SKM-1 (cell line): ENCODE measurements around the gene ARID1B.
"Not testable (repeated sequence)": the region's sequence is repeated elsewhere in the genome, so short reads cannot be mapped to it uniquely, and the experiment has no call there.

Experiments
- DNase-seq: peaks from one replicate; lab custom pipeline; 2025; ENCODE audit not compliant: unreplicated experiment; lab: John Stamatoyannopoulos, UW

The ARID1B gene

DNA sequence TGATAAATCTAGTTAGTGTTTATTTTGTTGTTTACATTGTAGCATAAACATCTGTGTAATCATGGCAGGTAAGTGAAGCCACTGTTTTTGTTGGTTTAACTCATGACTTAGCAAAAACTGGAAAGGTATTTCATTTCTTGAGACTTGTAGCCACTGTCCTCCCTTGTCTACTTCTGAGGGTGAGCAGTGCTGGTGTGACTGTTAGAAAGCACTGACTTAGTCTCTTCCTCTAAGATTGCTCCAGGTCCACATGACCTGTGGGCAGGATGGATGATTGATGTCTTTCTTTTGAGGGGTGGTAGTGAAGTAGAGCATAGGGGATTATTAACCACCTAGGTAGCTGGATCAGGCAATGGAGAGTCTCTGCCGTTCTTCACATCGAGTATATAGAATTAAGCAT, 203.8 kb downstream of the ARID1B start:
- no peak for DNase-seq

DNA sequence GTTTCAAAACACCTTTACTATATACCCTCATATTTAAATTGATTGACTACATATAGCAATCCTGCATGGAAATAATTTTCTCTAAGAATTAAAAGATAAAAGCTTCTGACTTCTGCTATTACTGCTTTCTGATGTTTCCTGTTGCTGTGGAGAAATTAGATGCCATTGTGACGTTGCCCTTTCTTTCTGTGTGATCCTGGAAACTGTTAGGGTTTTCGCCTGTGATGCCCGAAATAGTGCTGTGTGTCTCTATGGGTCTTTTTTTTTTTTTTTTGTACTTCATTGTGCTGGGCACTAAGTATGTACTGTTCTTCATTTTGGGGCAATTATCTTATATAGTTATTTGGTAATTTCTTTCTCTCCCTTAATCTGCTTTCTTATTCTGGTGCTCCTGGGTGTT, 205.0 kb downstream of the ARID1B start:
- DNase-seq, result no peak

DNA sequence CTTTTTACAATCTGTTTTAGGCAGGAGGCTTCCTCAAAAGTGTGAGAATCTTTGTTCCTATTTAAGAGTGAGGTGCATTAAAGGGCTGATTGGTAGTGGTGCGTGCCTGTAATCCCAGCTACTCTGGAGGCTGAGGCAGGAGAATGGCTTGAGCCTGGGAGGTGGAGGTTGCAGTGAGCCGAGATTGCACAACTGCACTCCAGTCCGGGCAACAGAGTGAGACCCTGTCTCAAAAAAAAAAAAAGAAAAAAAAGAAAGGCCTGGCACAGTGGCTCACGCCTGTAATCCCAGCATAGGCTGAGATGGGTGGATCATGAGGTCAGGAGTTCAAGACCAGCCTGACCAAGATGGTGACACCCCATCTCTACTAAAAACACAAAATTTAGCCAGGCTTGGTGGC, 205.7 kb downstream of the ARID1B start:
- DNase-seq, result not testable (repeated sequence)

DNA sequence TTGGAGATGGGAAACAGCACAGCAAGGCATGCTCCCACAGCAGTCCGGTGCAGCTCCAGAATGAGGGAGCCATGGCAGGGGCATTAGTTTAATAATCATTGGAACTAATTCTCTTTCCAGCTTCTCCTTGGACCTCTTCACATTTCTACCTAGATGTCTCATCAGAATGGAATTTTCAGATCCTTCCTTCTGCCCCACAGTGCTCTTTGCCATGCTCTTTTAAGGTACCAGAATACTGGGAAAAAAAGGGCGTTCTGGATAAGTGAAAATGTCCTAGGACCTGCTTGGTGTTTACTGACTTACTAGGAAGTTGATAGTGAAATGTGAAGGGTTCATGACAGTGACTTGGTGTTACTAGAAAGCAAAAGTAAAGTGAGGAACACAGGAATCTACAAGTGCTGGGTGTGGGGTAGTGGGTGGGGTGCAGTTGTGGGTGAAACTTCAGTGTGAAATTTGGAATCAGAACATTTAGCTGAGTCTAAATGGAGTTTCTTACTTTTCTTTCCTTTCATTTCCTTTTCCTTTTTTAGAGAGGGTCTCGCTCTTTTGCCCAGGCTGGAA, 207.1 kb downstream of the ARID1B start:
- DNase-seq, result no peak

DNA sequence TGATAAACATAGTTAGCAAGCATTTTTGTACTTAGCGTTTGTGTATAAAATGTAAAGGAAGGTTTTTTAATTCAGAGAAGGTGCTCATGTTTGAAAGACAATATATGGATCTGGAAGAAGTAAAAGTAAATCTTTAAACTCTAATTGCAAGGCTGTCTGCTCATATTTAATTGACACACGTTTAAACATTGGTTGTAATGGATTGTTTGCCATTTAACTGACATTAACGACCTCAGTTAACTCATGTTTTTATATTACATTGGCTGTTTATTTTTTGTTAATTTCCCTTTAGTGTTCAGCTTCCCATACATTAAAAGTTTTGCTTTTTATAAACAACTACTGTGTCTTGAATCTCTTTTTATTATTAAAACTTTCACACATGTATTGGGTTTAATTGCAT, 208.1 kb downstream of the ARID1B start:
- DNase-seq, result no peak

DNA sequence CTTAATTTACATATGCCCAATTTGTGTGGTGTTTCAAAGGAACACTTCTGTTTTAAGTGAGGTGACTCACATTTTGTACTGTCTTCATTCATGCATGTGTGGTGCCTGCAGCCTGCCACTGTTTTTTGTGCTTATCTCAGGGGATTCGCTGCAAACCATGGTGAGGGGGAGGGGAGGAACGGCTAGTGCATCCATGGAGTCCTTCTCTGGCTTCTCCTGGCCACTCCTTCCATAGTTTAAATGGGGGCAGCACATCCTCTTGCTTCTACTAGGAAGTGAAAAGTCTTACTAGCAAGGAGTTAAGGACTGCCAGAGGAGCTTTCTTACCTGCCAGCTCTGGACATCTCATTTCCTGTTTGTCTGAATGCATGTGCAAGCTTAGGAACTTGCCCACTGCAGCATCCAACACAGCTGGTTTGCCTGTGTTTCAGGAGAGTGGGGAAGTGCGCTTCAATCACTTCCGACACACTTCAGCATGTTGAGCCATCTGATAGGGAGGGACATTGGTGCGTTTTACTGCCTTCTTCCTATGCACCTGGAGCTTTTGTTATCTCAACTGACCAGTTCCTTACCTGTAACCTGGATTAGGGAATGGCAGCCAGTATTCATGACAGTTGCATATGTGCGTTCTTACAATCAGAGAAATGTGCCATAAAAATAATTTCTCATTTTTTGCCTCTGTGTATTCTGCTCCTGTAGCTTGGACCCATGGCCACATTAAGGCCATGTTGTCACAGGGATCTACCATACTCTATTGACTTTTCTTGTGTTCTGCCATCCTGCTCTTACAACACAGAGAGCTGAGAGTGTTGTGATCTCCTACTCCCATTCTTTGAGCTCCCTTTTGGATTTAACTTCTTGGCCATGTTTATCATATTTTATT, 211.3 kb downstream of the ARID1B start:
- DNase-seq, result no peak

- no peak for DNase-seq
Observed at GRCh38 chr6:156989159-156989806, 212.1 kb downstream of the ARID1B start.

DNA sequence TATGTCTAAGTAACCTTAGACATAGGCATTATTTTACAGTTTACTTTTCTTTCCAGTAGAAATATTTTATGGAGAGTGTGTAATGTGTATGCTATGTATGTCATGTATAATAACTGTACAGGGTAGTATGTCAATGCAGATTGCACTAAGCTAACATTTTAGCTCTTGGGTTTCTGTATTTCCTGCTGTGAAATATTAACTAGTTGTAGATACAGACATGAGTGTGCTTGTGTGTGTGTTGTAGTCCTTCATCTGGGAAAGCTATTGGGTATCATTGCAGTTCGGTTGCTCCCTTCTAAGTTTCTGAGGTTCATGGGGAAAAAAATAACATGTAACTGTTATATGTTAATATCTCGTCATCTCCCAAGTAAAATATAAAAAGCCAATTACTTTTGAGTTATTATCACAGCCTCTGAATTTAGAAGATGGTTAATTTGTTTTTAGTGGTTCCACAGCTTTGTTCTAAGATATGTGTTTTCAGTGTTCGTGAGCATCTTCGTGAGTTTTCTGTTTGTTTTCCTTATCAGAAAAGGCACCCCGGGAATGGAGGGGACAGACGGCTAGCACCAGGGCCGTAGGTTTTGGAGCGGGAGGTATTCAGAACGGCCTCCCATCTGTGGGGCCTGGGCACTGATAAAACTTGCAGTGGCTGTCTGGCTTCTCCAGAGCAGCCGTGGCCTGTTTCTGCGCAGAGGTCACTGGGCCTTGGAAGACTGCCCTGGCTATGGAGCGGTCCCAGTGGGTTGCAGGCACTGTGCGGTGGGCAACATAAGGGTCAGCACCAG, 215.0 kb downstream of the ARID1B start:
- DNase-seq, result no peak

GRCh38 chr6:156993713-156994112, 216.5 kb downstream of the ARID1B start:
- no peak for DNase-seq

DNA sequence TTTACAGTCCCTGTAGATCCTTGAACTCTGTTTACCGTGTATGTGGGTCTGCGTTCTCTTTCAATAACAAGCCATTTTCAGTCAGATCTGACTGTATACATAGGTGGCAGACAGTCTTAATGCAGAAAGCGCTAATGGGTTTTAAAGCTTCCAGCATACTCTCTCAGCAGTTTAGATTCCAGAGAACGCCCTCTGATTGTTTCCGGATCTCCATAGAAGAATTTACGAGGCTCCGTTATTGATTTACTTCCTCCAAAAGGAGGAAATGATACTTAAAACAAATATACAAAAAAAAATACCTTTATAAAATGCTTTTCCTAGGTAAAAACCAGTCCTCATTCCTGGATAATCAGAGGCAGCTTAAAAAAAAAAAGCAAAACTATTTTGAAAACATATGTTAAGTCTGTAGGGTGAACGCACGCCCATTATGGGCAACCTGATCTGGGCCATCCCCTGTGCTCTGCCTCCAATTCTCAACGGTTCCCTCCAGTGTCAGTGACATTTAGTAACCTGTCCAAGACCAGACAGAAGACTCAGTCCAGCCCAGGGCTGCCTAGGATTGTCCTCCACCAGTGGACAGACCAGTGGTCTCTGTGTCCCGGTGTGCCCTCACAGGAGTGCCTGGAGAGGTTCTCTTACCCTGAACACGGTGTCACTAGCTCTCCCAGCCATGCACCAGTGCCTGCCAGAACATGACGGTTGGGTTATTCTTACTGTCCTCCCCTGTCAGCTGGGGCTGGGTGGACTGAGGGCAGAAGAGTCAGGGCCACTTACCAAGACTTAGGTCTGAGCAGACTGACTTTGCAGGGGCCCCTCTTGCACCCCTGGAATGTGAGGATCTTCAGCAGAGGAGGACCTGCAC, 217.3 kb downstream of the ARID1B start:
- DNase-seq, result no peak

DNA sequence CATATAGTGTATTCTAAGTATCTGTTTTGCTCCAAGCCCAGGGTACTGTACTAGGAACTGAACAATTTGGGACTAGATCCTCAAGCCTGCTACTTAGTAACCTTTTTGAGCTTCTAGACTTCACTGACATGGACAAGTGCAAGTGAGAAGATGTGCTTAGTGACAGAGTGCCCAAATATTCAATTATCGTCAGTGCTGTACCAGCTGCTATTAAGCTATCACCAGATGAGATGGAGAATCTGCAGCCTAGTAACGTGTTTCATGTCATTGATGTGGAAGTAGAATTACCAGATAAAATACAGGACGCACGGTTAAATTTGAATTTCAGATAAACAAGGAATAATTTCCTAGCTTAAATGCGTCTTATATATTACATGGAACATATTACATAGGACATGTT, 218.3 kb downstream of the ARID1B start:
- DNase-seq, result no peak

DNA sequence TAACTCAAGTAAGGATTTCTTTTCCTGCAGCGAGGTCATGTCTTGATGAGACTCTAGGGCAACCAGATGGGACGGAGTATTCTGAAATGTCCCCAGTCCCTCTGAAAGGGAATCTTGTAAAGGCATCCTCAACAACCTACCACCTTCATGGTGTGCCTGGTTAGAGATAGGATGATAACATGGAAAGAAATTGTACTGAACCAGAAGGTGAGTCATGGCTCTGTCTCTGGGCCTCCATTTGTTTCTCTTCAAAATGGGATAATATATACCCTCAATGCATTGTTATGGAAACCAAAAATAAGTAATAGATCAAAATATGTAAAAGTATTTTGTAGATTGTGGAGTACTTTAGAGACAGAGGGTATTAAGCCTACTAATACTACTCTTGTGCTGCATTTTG, 219.1 kb downstream of the ARID1B start:
- no peak for DNase-seq

GRCh38 chr6:156998794-156999330, 221.7 kb downstream of the ARID1B start:
- no peak for DNase-seq

GRCh38 chr6:156999762-157000161, 222.6 kb downstream of the ARID1B start:
- no peak for DNase-seq

DNA sequence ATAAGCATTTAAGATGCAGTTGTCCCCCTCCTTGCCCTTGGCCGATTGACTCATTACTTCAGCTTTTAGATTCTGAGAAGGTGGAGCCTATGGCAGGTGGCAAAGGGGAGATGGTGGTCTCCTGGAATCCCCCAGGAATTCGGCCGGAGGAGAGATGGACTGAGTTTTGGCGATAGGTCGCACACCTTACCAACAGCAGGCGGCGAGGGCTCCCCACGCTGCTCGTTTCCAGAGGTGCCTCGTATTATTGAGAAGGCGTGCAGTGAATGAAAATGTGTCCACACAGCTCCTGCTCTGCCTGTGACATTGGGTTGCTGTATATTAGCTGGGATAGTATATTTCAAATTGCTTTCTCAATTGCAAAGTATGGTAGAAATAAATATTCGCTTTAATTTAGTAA, 224.5 kb downstream of the ARID1B start:
- no peak for DNase-seq

DNA sequence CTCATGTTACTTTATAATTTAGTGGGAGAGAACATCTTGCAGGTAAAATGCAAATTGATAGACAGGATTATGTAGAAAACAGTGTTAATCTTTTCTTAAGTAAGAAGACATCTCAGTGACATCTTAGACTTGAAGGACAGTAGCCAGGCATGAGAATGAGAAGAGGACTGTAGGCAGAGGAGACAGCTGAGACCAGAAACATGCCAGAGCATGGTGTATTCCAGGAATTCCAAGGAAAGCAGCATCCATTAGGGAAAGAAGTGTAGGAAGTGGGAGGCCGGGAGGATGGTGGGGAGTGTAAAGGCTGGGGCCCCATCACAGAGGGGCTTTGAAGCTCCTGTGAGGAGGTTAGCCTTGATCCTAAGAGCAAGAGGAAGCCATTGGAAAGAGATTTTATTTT, 225.6 kb downstream of the ARID1B start:
- DNase-seq, result no peak

DNA sequence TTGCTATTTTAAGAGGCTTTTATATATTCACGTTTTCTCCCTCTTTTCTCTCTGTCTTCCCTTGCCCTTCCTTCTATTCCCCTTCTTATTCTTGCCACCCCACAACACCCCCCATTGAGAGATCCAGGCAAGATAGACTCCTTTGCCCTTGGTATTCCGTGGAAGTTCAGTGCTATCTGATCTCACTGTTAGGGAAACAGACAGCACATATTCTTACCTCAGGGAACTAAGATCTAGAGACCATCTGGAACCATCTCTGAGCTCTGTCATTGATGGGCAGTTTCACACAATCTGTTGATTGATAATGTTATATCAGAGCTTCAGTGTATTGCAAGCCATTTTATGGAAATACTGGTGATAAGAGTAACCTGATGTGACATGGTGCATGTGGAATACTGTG, 228.8 kb downstream of the ARID1B start:
- no peak for DNase-seq

DNA sequence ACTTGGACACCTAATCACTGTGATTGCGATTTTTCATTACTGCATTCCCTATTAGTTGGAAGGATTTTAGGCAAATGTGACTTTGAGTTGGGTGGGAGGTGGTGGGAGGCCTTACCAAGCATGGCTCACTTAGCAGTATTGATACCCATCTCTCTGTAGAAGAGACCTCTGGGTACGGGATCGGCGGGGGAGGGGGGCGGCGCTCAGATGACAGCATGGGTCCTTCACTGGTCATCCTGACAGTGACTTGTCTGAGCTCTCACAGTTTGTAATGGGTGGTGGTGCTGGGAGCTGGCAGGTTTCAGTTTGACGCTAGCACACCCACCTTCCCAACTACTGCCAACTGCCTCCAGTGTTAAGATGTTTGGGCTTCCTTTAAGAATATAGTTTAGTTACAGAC, 231.4 kb downstream of the ARID1B start:
- no peak for DNase-seq

DNA sequence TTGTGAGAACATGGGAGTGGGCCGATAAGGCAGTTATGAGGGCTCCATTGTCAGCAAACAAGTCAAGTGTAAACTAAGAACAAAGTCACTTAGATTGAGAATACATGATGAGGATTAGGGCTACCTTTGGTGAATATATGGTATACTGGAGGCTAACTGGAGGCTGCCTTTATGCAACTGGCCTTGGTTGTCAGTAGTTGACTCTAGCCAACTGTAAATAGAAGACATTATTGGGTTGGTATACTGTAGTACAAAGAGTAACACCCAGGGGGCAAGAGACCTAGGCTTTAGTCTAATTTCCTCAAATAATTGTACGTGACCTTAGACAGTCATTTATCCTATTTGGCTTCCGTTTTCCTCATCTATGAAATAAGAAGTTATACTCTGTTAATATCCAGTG, 235.2 kb downstream of the ARID1B start:
- no peak for DNase-seq

GRCh38 chr6:157013649-157014304, 236.6 kb downstream of the ARID1B start:
- DNase-seq, result no peak
